GM18498 (cell line): ENCODE data around the gene CD53.
"Not testable (repeated sequence)": the region's sequence is repeated elsewhere in the genome, so short reads cannot be mapped to it uniquely, and the experiment has no call there.

Source experiments
- ATAC-seq: cut with Tn5 transposase; IDR thresholded peaks from one replicate; pipeline ENCODE4 v1.9.1; 2021; ENCODE audit warnings: mild to moderate bottlenecking, moderate library complexity; ENCODE audit not compliant: unreplicated experiment

CD53 gene

GRCh38 chr1:110914676-110915075 is 41.7 kb downstream of the CD53 start:
- ATAC-seq = no peak

DNA sequence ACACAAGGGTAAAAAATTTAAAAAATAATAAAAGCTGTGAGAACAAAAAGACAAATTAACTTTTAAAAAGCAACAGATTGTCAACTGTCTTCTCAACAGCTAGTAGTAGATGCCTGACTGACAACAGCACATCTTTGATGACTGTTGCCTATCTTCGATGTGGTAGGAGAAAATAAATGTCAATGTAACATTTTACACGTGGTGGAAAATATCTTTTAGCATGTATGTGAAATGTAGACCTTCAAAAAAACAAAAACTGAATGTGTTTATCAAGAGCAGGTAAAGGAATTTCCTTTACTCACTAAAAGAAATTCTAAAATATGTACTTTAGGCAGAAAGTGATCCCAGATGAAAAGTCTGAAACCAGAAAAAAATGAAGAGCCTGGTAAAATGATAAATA is 42.9 kb downstream of the CD53 start:
- ATAC-seq = no peak

DNA sequence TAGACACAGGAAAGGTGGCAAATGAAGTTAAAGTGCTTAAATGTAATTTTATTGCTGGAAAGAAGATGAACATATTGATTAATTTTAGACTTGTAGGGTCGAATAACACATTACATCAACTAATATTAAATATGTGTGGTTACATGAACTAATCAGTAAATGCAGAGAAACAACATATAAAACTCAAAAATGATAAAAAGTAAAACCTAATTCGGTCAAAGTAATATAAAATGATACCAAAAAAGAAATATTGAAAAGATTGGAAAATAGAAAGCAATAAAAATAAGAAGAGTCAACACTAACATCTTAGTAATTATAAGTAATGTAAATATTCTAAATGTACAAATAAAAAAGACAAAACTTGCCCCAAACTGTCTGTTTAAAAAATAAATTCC is 43.3 kb downstream of the CD53 start:
- no peak for ATAC-seq

DNA sequence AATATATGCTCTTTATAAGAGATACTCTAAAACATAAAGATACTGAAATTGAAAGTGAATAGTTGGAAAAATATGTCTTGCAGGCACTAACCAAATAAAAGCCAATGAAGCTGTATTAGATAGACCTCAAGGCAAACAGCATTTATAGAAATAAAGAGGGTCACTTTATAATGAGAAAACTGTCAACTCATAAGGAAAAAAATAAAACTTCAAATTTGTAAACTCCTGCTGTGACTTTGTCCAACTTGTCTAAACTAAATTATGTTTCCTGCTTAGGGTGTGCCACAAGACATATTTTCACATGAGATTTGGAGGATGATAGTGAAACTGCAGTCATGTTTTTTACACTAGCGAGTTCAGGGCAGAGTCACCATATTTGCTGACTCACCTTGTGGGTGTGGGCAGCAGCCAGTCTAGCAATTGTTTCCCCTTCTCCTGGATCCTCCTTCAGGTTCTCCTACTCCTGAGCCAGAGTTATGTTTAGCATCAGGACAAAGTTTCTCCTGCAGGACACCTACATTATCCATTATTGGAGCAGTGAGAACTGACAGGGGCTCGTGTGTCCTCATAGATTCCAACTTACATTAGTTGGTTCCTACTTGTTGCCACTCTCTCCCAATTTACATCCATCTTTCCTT is 43.8 kb downstream of the CD53 start:
- peak; percentile 80 for ATAC-seq

DNA sequence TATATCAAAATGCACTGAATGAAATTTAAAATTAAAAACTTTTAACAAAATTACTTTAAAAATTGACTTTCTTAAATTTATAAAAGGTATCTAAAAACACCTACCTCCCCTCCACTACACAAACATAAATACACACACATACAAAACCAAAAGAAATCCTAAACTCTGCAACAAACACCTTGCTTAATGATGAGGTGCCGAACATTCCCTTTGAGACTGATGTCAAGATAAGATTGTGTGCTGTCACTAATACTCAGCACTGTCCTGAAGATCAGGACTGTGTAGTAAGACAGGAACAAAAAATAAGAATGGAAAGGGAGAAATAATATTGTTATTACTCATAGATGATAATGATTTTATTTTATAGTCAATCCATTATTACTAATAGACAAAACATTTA is 45.1 kb downstream of the CD53 start:
- ATAC-seq = no peak

- no peak for ATAC-seq
Measured at GRCh38 chr1:110921953-110922352, 49.0 kb downstream of the CD53 start.

- ATAC-seq = no peak
Measured at GRCh38 chr1:110927484-110928075, 54.6 kb downstream of the CD53 start.

GRCh38 chr1:110928191-110928590 is 55.2 kb downstream of the CD53 start:
- no peak for ATAC-seq

- ATAC-seq = no peak
Measured at GRCh38 chr1:110928904-110929303, 56.0 kb downstream of the CD53 start.

- ATAC-seq = not testable (repeated sequence)
Measured at GRCh38 chr1:110931097-110931496, 58.1 kb downstream of the CD53 start.

DNA sequence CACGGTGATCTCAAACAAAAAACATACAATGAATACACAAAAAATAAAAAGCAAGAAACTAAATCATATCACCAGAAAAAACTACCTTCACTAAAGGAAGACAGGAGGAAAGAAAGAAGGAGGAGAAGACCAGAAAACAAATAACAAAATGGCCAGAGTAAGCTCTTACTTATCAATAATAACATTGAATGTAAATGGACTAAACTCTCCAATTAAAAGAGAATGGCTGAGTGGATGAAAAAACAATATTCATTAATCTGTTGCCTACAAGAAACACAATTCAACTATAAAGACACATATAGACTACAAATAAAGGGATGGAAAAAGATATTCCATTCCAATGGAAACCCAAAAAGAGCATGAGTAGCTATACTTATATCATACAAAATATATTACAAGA is 63.6 kb downstream of the CD53 start:
- no peak for ATAC-seq

DNA sequence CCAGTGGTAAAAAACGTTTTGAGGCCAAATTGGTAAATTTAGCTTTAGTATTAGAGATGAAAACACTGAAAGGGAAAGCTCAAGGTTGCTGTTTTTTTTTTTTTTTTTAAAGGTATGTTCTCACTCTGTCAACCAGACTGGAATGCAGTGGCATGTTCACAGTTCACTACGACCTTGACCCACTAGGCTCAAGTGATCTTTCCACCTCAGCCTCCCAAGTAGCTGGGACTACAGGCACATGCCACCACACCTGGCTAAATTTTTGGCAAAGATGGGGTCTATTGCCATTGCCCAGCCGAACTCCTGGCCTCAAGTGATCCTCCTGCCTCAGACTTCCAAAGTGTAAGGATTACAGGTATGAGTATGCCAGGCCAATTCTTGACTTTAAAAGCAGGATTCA is 71.9 kb downstream of the CD53 start:
- no peak for ATAC-seq

DNA sequence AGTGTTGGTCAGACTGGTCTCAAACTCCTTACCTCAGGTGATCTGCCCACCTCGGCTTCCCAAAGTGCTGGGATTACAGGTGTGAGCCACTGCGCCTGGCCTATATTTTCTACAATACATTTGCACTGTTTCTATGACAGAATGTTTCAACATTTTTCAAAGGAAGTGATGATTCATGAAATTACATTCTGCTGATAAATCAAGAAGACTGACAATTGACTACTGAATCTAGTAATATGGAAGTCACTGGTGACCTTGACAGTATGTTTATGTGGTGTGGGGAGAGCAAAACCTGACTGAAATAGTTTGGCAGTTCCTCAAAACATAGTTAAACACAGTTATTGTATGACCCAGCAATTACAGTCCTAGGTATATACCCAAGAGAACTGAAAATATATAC is 72.7 kb downstream of the CD53 start:
- ATAC-seq = no peak

DNA sequence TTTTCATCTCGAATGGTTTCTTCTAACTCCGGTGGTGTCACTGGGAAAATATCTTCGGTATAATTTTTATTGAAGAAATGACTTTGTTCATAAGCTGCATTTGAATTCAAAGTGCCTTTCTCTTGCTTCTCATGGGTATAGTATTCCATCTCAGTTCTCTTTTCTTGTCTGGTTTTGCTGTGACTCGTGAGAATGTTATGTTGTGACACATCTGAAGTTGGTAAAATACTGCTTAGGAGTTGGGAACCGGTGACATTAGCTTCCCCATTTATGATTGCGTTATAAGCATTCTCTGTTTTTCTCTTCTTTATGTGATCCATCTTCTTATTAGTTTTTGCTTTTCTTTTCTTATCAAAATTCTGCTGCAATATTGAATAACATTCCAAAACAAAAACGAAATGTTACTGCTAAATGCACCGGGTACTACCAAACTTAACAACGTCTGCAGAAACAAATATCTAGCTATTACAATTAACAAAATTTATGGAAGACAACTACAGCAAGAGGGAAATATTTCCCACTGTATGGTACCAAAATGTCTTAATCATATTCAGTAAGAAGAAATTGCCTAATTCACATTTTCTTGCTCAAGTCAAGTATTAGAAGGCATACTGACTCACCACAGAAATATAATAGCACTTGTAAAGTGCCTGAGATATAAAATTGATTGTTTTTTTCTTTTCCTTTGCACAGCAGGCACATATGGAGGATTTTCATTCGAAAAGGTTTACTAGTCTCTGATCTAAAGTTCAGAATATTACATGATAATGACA is 75.3 kb downstream of the CD53 start:
- ATAC-seq = no peak
